SU-DHL-6 (cell line): ENCODE measurements around the gene EDARADD.

Experiments used
- EZH2phosphoT487 ChIP-seq: fragments of 200-600 bp; sonication (generic), shearing (Covaris generic); conservative IDR thresholded peaks from 2 replicates; pipeline ENCODE4 v1.6.1; 2018; ENCODE audit warnings: mild to moderate bottlenecking, antibody characterized with exemption, low read length, moderate library complexity, mixed read lengths
- TF ChIP-seq, protein P1 (sequence below): fragments of 200-600 bp; sonication (generic); IDR thresholded peaks from one replicate; pipeline ENCODE4 v1.5.1; 2017; ENCODE audit warnings: antibody characterized with exemption, mild to moderate bottlenecking, low read length, moderate library complexity; ENCODE audit not compliant: insufficient read depth, poor library complexity, severe bottlenecking

GRCh38 chr1:236407059-236407458 is 13.0 kb downstream of the EDARADD start:
- TF ChIP-seq, protein P1, sequence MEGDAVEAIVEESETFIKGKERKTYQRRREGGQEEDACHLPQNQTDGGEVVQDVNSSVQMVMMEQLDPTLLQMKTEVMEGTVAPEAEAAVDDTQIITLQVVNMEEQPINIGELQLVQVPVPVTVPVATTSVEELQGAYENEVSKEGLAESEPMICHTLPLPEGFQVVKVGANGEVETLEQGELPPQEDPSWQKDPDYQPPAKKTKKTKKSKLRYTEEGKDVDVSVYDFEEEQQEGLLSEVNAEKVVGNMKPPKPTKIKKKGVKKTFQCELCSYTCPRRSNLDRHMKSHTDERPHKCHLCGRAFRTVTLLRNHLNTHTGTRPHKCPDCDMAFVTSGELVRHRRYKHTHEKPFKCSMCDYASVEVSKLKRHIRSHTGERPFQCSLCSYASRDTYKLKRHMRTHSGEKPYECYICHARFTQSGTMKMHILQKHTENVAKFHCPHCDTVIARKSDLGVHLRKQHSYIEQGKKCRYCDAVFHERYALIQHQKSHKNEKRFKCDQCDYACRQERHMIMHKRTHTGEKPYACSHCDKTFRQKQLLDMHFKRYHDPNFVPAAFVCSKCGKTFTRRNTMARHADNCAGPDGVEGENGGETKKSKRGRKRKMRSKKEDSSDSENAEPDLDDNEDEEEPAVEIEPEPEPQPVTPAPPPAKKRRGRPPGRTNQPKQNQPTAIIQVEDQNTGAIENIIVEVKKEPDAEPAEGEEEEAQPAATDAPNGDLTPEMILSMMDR = no peak
- no peak for TF ChIP-seq EZH2phosphoT487
